Effector memory CD4-positive, alpha-beta T cell (primary cell): ENCODE data around the gene SMARCA4.

Experiments used
- DNase-seq, 3 donors: peaks; one replicate each; pipeline ENCODE4 v3.0.0-alpha.2; 2020
- H3K27ac ChIP-seq: 2 replicates; pipeline ENCODE4 v1.7.0; 2013; ENCODE audit warnings: mild to moderate bottlenecking, low read length, moderate library complexity; ENCODE audit not compliant: insufficient read depth, poor library complexity, severe bottlenecking
- H3K27me3 ChIP-seq: replicated peaks from 2 replicates; pipeline ENCODE4 v1.7.0; 2013; ENCODE audit warnings: mild to moderate bottlenecking, low read length; ENCODE audit not compliant: insufficient read depth, control insufficient read depth, poor library complexity, severe bottlenecking
- H3K36me3 ChIP-seq: 2 replicates; pipeline ENCODE4 v1.7.0; 2013; ENCODE audit warnings: mild to moderate bottlenecking, low read length, moderate library complexity; ENCODE audit not compliant: control insufficient read depth, insufficient read depth
- H3K4me1 ChIP-seq: 2 replicates; pipeline ENCODE4 v1.7.0; 2013; ENCODE audit warnings: low read length, mild to moderate bottlenecking; ENCODE audit not compliant: control insufficient read depth, insufficient read depth, poor library complexity, severe bottlenecking
- H3K4me3 ChIP-seq: 2 replicates; pipeline ENCODE4 v1.7.0; 2013; ENCODE audit warnings: low read length, low read depth, mild to moderate bottlenecking; ENCODE audit not compliant: insufficient read depth, poor library complexity, severe bottlenecking
- H3K9me3 ChIP-seq: 2 replicates; pipeline ENCODE4 v1.7.0; 2013; ENCODE audit warnings: mild to moderate bottlenecking, low read length, moderate library complexity; ENCODE audit not compliant: control insufficient read depth

Gene SMARCA4

DNA sequence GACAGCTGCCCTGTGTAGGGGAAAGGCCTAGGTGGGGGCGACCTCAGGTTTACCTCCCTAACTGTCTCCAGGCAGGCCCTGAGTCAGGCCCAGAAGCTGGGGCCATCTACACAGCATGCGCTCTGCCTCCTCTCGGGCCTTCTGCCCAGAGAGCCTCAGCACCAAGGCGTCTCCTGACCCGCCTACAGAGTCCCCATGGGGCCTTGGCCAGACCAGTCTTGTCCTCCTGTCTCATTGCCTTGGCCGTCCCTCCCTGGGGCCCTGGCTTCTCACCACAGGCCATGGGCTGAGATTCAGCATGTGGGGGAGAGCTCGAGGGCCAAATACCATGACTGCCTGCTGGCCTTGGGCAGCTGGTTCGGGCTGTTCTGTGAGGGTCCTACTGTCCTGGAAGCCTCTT, 59.0 kb downstream of the SMARCA4 start:
- Histone ChIP-seq H3K4me1 (no peaks in the 10 kb centered on the region), H3K27ac (no peak overlapping the region), H3K27me3 (no peaks in the 10 kb centered on the region), H3K4me3 (no peak overlapping the region), H3K9me3 (no peaks in the 10 kb centered on the region), H3K36me3 (peaks cover 88% of the 10 kb centered on the region)
- no peak for DNase-seq

- H3K36me3 ChIP-seq: peaks cover 88% of the 10 kb centered on the region
- no peaks in the 10 kb centered on the region for H3K27me3 ChIP-seq
- H3K9me3 ChIP-seq: no peaks in the 10 kb centered on the region
- no peak overlapping the region for H3K27ac ChIP-seq
- H3K4me3 ChIP-seq: no peak overlapping the region
- no peak for DNase-seq
- no peaks in the 10 kb centered on the region for H3K4me1 ChIP-seq
These were observed 59.6 kb downstream of the SMARCA4 start for GRCh38 chr19:11020423-11020822.

DNA sequence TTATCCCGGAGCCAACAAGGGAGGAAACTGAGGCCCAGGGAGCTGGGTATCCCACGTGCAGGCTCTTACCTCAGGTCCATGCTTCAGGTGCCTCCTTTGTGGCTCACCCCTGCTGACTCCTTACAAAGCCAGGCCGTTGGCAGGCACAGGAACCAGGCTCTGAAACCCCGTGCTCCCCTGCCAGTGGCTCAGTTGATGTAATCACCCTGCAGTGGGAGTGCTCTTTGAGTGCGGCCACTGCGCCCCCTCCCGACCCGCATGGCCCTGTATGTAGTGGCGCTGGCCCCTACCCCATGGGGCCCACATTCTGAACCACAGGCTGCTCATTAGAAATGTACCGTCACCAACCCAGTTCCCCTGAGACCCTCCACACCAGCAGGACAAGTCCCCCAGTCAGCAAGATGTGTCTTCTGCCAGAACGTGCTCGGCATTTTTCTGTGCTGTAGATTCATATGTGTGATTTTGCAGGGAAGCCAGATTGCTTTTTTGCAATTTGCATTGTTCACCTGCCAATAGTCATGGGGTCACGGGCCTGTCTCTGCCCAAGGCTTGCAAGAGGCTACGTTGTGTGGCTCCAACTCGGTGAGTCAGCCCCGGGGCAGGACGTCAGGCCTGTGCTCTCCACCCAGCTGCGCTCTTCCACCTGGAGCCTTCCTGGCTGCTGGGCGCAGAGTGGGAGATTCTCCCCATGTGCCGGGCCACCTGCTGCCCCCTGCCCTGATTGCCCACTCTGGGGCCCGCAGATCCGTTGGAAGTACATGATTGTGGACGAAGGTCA, 60.3 kb downstream of the SMARCA4 start:
- Histone ChIP-seq H3K9me3 (no peaks in the 10 kb centered on the region), H3K4me3 (no peak overlapping the region), H3K4me1 (no peaks in the 10 kb centered on the region), H3K27ac (no peak overlapping the region), H3K36me3 (peaks cover 90% of the 10 kb centered on the region), H3K27me3 (no peaks in the 10 kb centered on the region)
- no peak for DNase-seq

- no peak overlapping the region for H3K4me3 ChIP-seq
- no peaks in the 10 kb centered on the region for H3K4me1 ChIP-seq
- H3K27me3 ChIP-seq: no peaks in the 10 kb centered on the region
- no peak for DNase-seq
- peaks cover 87% of the 10 kb centered on the region for H3K36me3 ChIP-seq
- no peak overlapping the region for H3K27ac ChIP-seq
- H3K9me3 ChIP-seq: no peaks in the 10 kb centered on the region
These were observed 60.9 kb downstream of the SMARCA4 start for GRCh38 chr19:11021760-11022144.

DNA sequence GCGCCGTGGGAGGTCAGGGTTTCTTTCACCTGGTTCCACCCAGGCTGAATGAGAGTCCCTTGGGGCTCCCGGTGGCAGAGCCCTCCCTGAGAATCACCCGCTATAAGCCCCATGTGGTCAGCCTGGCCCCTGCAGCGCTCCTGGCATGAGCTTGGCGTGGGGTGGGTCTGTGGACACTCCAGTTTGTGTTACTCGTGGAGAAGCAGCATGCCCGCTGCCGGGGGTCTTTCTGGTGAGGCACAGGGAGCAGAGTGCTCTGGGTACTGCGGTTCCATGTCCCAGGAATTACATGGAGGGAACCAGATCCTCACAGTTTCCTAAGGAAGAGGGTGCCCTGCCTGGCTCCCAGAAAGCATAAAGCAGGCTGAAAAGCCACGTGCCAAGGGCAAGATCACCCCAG, 62.2 kb downstream of the SMARCA4 start:
- Histone ChIP-seq H3K4me1 (no peaks in the 10 kb centered on the region), H3K36me3 (peaks cover 85% of the 10 kb centered on the region), H3K27ac (no peak overlapping the region), H3K27me3 (no peaks in the 10 kb centered on the region), H3K4me3 (no peak overlapping the region), H3K9me3 (no peaks in the 10 kb centered on the region)
- DNase-seq: no peak

- Histone ChIP-seq H3K4me1 (no peaks in the 10 kb centered on the region), H3K27ac (no peak overlapping the region), H3K4me3 (no peak overlapping the region), H3K27me3 (no peaks in the 10 kb centered on the region), H3K36me3 (peaks cover 85% of the 10 kb centered on the region), H3K9me3 (no peaks in the 10 kb centered on the region)
- DNase-seq: no peak
These were observed 62.9 kb downstream of the SMARCA4 start for GRCh38 chr19:11023710-11024109.

DNA sequence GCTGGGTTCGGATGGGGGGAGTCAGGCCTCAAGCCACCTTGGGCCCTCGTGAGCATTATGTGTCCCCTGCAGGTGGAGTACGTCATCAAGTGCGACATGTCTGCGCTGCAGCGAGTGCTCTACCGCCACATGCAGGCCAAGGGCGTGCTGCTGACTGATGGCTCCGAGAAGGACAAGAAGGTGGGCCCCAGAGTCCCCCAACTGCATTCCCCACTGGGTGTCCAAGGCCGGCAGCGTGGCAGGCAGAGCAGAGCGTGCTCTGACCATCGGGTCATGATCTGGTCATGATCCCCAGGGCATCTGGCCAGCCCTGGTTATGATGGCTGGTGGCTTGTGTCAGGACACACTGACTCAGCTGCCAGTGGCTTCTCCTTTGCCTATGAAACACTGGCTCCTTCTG, 63.4 kb downstream of the SMARCA4 start:
- Histone ChIP-seq H3K4me3 (no peak overlapping the region), H3K27me3 (no peaks in the 10 kb centered on the region), H3K9me3 (no peaks in the 10 kb centered on the region), H3K27ac (no peak overlapping the region), H3K36me3 (peaks cover 85% of the 10 kb centered on the region), H3K4me1 (no peaks in the 10 kb centered on the region)
- no peak for DNase-seq

DNA sequence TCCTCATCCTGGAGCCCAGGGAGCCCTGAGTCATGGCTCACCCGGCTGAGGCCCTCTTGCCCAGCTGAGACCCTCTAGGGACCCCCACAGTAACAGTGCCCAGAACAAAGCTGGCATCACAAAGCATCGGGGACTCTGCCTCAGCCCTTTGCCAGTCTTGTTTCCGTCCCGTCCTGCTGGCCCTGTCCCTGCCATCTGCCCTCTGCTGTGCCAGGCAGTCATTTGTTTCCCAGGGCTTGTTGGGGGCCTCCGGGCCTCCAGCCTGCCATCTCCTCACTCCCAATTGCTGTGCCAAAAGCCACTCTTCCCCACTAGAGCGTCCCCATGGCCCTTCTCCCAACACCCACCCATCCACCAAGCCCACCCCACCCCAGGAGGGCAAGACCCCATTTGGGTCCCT, 64.2 kb downstream of the SMARCA4 start:
- DNase-seq: no peak
- no peaks in the 10 kb centered on the region for H3K27me3 ChIP-seq
- no peak overlapping the region for H3K27ac ChIP-seq
- no peaks in the 10 kb centered on the region for H3K4me1 ChIP-seq
- H3K4me3 ChIP-seq: no peak overlapping the region
- peaks cover 83% of the 10 kb centered on the region for H3K36me3 ChIP-seq
- H3K9me3 ChIP-seq: no peaks in the 10 kb centered on the region

GRCh38 chr19:11025445-11025844, 64.6 kb downstream of the SMARCA4 start:
- Histone ChIP-seq H3K27ac (no peak overlapping the region), H3K9me3 (no peaks in the 10 kb centered on the region), H3K36me3 (peaks cover 84% of the 10 kb centered on the region), H3K27me3 (no peaks in the 10 kb centered on the region), H3K4me1 (no peaks in the 10 kb centered on the region), H3K4me3 (no peak overlapping the region)
- DNase-seq: no peak

GRCh38 chr19:11025997-11026396, 65.2 kb downstream of the SMARCA4 start:
- Histone ChIP-seq H3K27ac (no peak overlapping the region), H3K9me3 (no peaks in the 10 kb centered on the region), H3K36me3 (peaks cover 89% of the 10 kb centered on the region), H3K4me1 (no peaks in the 10 kb centered on the region), H3K27me3 (no peaks in the 10 kb centered on the region), H3K4me3 (no peak overlapping the region)
- no peak for DNase-seq
